B cell (primary cell): ENCODE results near the gene IMMP2L. TPM values are rescaled to one million over a fixed set of nuclear protein-coding genes. Genes with fewer than 3 reads are reported as not detected.

Experiments used
- ATAC-seq: fragments of 200-7000 bp; cut with Tn5 transposase; one replicate; pipeline ENCODE4 v1.10.0; 2021; ENCODE audit warnings: low read depth, mild to moderate bottlenecking, moderate number of reproducible peaks, moderate library complexity
- CTCF ChIA-PET: fragments of 350-600 bp; sonication (Branson Sonifier 250); formaldehyde crosslinking; loops from one replicate; lab custom pipeline; 2021; ENCODE audit warnings: antibody characterized with exemption, inconsistent platforms; lab: Charles Lee
- POLR2A ChIA-PET: fragments of 350-600 bp; sonication (Branson Sonifier 250); formaldehyde crosslinking; loops from one replicate; lab custom pipeline; 2021; ENCODE audit warnings: antibody characterized with exemption; lab: Charles Lee
- DNase-seq: peaks from one replicate; pipeline ENCODE4 v3.0.0; 2013
- H2AFZ ChIP-seq: 2 replicates; pipeline ENCODE4 v1.6.1; 2012; ENCODE audit warnings: mild to moderate bottlenecking, low read depth, low read length; ENCODE audit not compliant: insufficient read depth, poor library complexity, severe bottlenecking
- H3K27ac ChIP-seq, 2 donors: 1 replicate in 1 of 2; 2 replicates in 1 of 2; pipeline ENCODE4 v1.5.1; 2012 to 2013; ENCODE audit warnings: low read length in 2 of 2, mild to moderate bottlenecking in 2 of 2, moderate library complexity in 1 of 2
- H3K27me3 ChIP-seq, 4 experiments: fragments of 200-600 bp in 1 of 4; sonication (generic) in 1 of 4; replicated peaks in 1 of 4; 1 replicate in 2 of 4; 2 replicates in 2 of 4; pipeline versions ENCODE4 v1.6.1 to v1.7.0; 2013 to 2016; ENCODE audit warnings: low read length in 3 of 4, mild to moderate bottlenecking in 2 of 4, mixed read lengths in 1 of 4, moderate library complexity in 1 of 4; ENCODE audit not compliant: insufficient read depth in 4 of 4, control insufficient read depth in 3 of 4; ENCODE audit errors: control extremely low read depth in 1 of 4
- H3K36me3 ChIP-seq, 2 experiments: replicated peaks in 1 of 2; 1 replicate in 1 of 2; 2 replicates in 1 of 2; pipeline versions ENCODE4 v1.6.1 to v1.7.1; 2013; ENCODE audit warnings: low read length in 1 of 2; ENCODE audit not compliant: insufficient read depth in 2 of 2, control insufficient read depth in 1 of 2; ENCODE audit errors: control extremely low read depth in 1 of 2, extremely low read depth in 1 of 2
- H3K4me1 ChIP-seq, 2 donors: fragments of 200-600 bp in 1 of 2; sonication (generic) in 1 of 2; 1 replicate in 1 of 2; 2 replicates in 1 of 2; pipeline versions ENCODE4 v1.5.1 to v1.6.1; 2013 to 2017; ENCODE audit warnings: low read length in 2 of 2; ENCODE audit not compliant: control insufficient read depth in 2 of 2, insufficient read depth in 2 of 2
- H3K4me2 ChIP-seq: replicated peaks from 2 replicates; pipeline ENCODE3; 2012; ENCODE audit warnings: mild to moderate bottlenecking, low read depth, low read length; ENCODE audit not compliant: poor library complexity, severe bottlenecking
- H3K4me3 ChIP-seq, 5 experiments: fragments of 200-600 bp in 1 of 5; sonication (generic) in 1 of 5; 1 replicate in 3 of 5; 2 replicates in 2 of 5; pipeline versions ENCODE4 v1.5.1 to v1.7.0; 2011 to 2016; ENCODE audit warnings: low read length in 4 of 5, mild to moderate bottlenecking in 4 of 5, low read depth in 2 of 5, control low read depth in 1 of 5, moderate library complexity in 1 of 5; ENCODE audit not compliant: insufficient read depth in 1 of 5; ENCODE audit errors: control extremely low read depth in 1 of 5, extremely low read depth in 1 of 5
- H3K79me2 ChIP-seq: fragments of 200-600 bp; sonication (generic); one replicate; pipeline ENCODE4 v1.6.0; 2016; ENCODE audit warnings: low read length; ENCODE audit not compliant: control insufficient read depth, insufficient read depth
- H3K9ac ChIP-seq: fragments of 200-600 bp; sonication (generic); 2 replicates; pipeline ENCODE4 v1.6.1; 2017; ENCODE audit warnings: mild to moderate bottlenecking, low read length, moderate library complexity
- H3K9me3 ChIP-seq, 3 donors: one replicate each; pipeline versions ENCODE4 v1.6.1 to v1.7.1; 2013; ENCODE audit warnings: low read length in 2 of 3; ENCODE audit not compliant: control insufficient read depth in 2 of 3, insufficient read depth in 1 of 3; ENCODE audit errors: control extremely low read depth in 1 of 3
- H4K20me1 ChIP-seq: 2 replicates; pipeline ENCODE4 v1.6.0; 2012; ENCODE audit warnings: mild to moderate bottlenecking, low read length; ENCODE audit not compliant: insufficient read depth, control insufficient read depth, poor library complexity, severe bottlenecking
- H3K27ac Mint-ChIP-seq: one replicate; pipeline ENCODE4 v1.8.0; 2021; ENCODE audit warnings: mixed read lengths
- H3K27me3 Mint-ChIP-seq: one replicate; pipeline ENCODE4 v1.8.0; 2021; ENCODE audit warnings: mixed read lengths
- H3K4me1 Mint-ChIP-seq: one replicate; pipeline ENCODE4 v1.8.0; 2021; ENCODE audit warnings: mixed read lengths
- H3K4me3 Mint-ChIP-seq: one replicate; pipeline ENCODE4 v1.8.0; 2021; ENCODE audit warnings: mixed read lengths
- H3K9me3 Mint-ChIP-seq: one replicate; pipeline ENCODE4 v1.8.0; 2022; ENCODE audit warnings: mixed read lengths; ENCODE audit not compliant: insufficient read depth
- EZH2 ChIP-seq: IDR thresholded peaks from 2 replicates; pipeline ENCODE4 v1.6.1; 2012; ENCODE audit warnings: borderline replicate concordance, low read depth, mild to moderate bottlenecking, moderate library complexity, low read length; ENCODE audit not compliant: insufficient read depth, poor library complexity, severe bottlenecking
- WGBS: methylation state at CpG from one replicate; pipeline ENCODE4 v1.1.5; 2013; ENCODE audit warnings: missing lambda C conversion rate; ENCODE audit not compliant: insufficient coverage; 5-methylcytosine and 5-hydroxymethylcytosine counted together
- intact Hi-C: fragments of 100-400 bp; cut with micrococcal nuclease; formaldehyde crosslinking; loops from one replicate; pipeline ENCODE4 v1.10.0; 2022
- polyA plus RNA-seq: library from polyadenylated mRNA; depleted of rRNA; stranded (reverse); fragments of >200 nt; gene quantifications from 2 replicates; pipeline ENCODE4 v1.2.3, GENCODE V29; 2012
- total RNA-seq, 2 donors: library from RNA; stranded (reverse); fragments of 120-200 nt in 1 of 2; gene quantifications; 1 replicate in 1 of 2; 2 replicates in 1 of 2; pipeline versions ENCODE4 v1.2.3 to v1.2.4, GENCODE V29; 2013 to 2022
- TF ChIP-seq, protein P1 (sequence below): fragments of 200-600 bp; IDR thresholded peaks from one replicate; pipeline ENCODE4 v1.8.0; 2022; ENCODE audit warnings: antibody characterized with exemption, mild to moderate bottlenecking

IMMP2L gene
- total and polyA plus RNA-seq, 2 donors (not counting 1 experiment from before 2014, with no cell fraction given), result 3.8 to 34.2 TPM

DNA sequence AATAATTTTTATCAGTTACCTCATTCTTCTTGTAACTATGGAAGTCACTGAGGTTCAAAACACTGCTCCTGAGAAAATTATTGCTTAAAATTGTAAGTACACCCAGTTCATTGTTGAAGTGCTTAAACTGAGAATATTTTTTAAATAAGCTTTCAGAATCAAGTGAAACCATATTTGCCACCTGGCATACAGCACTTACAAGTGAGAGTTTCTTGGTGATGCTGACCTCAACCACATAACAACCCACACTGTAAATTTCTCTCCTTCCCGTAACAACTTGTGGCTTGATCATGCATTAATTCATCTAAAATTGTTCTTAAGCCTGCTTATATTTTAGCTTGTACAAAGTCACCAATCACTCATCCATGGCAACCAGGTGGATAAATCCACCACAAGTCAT, 34.0 kb downstream of the IMMP2L start:
- Histone ChIP-seq H3K9ac (no peak overlapping the region), H3K36me3 (no peaks in the 10 kb centered on the region), H2AFZ (no peak overlapping the region), H3K79me2 (no peaks in the 10 kb centered on the region), H3K4me2 (peak overlapping the region; percentile 42), H3K4me1 (peaks cover 28 to 29% of the 10 kb centered on the region in 2 donors), H3K4me3 (no peak overlapping the region), H3K9me3 (no peaks in the 10 kb centered on the region), H3K27ac (no peak overlapping the region), H4K20me1 (no peaks in the 10 kb centered on the region), H3K27me3 (no peaks in the 10 kb centered on the region)
- CTCF ChIA-PET, result interaction anchor here (1.2 kb wide), 1 partner anchor 30 kb away, joined by 3 read pairs; no protein-coding TSS in a partner anchor
- ATAC-seq (no peak), DNase-seq (no peak)
- peaks cover 38% of the 10 kb centered on the region for H3K4me1 Mint-ChIP-seq
- no CpG with 5 or more reads among the region's 1 CpG for WGBS
- TF ChIP-seq, protein P1, sequence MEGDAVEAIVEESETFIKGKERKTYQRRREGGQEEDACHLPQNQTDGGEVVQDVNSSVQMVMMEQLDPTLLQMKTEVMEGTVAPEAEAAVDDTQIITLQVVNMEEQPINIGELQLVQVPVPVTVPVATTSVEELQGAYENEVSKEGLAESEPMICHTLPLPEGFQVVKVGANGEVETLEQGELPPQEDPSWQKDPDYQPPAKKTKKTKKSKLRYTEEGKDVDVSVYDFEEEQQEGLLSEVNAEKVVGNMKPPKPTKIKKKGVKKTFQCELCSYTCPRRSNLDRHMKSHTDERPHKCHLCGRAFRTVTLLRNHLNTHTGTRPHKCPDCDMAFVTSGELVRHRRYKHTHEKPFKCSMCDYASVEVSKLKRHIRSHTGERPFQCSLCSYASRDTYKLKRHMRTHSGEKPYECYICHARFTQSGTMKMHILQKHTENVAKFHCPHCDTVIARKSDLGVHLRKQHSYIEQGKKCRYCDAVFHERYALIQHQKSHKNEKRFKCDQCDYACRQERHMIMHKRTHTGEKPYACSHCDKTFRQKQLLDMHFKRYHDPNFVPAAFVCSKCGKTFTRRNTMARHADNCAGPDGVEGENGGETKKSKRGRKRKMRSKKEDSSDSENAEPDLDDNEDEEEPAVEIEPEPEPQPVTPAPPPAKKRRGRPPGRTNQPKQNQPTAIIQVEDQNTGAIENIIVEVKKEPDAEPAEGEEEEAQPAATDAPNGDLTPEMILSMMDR, result no peak
- TF ChIP-seq EZH2, result no peak
- POLR2A ChIA-PET, result no interaction called here
- intact Hi-C loops, result no loop called here
- H3K27ac Mint-ChIP-seq, result no peak overlapping the region
- no peaks in the 10 kb centered on the region for H3K27me3 Mint-ChIP-seq
- no peaks in the 10 kb centered on the region for H3K9me3 Mint-ChIP-seq
- no peak overlapping the region for H3K4me3 Mint-ChIP-seq

- no peaks in the 10 kb centered on the region for H4K20me1 ChIP-seq
- intact Hi-C loops, result no loop called here
- no peaks in the 10 kb centered on the region for H3K36me3 ChIP-seq
- Mint-ChIP-seq H3K4me3 (peak overlapping the region; percentile 59), H3K27ac (no peak overlapping the region), H3K9me3 (no peaks in the 10 kb centered on the region), H3K4me1 (peaks cover 33% of the 10 kb centered on the region), H3K27me3 (no peaks in the 10 kb centered on the region)
- H3K4me1 ChIP-seq, result peaks cover 28 to 29% of the 10 kb centered on the region in 2 donors
- no peak overlapping the region for H3K4me3 ChIP-seq
- no peaks in the 10 kb centered on the region for H3K79me2 ChIP-seq
- ChIA-PET CTCF (interaction anchor here (1.2 kb wide), 1 partner anchor 29 kb away, joined by 3 read pairs; no protein-coding TSS in a partner anchor), POLR2A (no interaction called here)
- no peak for TF ChIP-seq EZH2
- TF ChIP-seq, protein P1, result no peak
- WGBS, result no CpG with 5 or more reads among the region's 2 CpGs
- peak overlapping the region; percentile 42 for H3K4me2 ChIP-seq
- H2AFZ ChIP-seq, result no peak overlapping the region
- peak; percentile 15 for DNase-seq
- H3K9me3 ChIP-seq, result no peaks in the 10 kb centered on the region
- peak; percentile 58 for ATAC-seq
- H3K27ac ChIP-seq, result no peak overlapping the region
- H3K9ac ChIP-seq, result no peak overlapping the region
- H3K27me3 ChIP-seq, result no peaks in the 10 kb centered on the region
Observed at GRCh38 chr7:111527545-111527944, 34.7 kb downstream of the IMMP2L start.
